Smooth muscle cell (in vitro differentiated cells): ENCODE results near the gene RPGRIP1L. TPM values are rescaled to one million over a fixed set of nuclear protein-coding genes. Genes with fewer than 3 reads are reported as not detected.
A peak's percentile ranks its signal among the peaks of the same experiment; 100 is the strongest.

Source experiments
- DNase-seq: peaks from one replicate; lab custom pipeline; 2025; ENCODE audit not compliant: unreplicated experiment; lab: John Stamatoyannopoulos, UW
- H2AFZ ChIP-seq: fragments of 200-600 bp; sonication (generic); 2 replicates; pipeline ENCODE4 v1.6.0; 2016; ENCODE audit warnings: antibody characterized with exemption, low read depth, mild to moderate bottlenecking
- H3F3A ChIP-seq: fragments of 200-600 bp; sonication (generic); 2 replicates; pipeline ENCODE4 v1.6.0; 2017; ENCODE audit warnings: antibody characterized with exemption, low read depth
- H3K27ac ChIP-seq: fragments of 200-600 bp; sonication (generic); 2 replicates; pipeline ENCODE4 v1.5.1; 2016; ENCODE audit warnings: low read depth, mild to moderate bottlenecking
- H3K27me3 ChIP-seq: fragments of 200-600 bp; sonication (generic); 2 replicates; pipeline ENCODE4 v1.6.1; 2016; ENCODE audit warnings: low read depth, mild to moderate bottlenecking
- H3K36me3 ChIP-seq: fragments of 200-600 bp; sonication (generic); 2 replicates; pipeline ENCODE4 v1.5.1; 2016; ENCODE audit warnings: low read depth
- H3K4me1 ChIP-seq: fragments of 200-600 bp; sonication (generic); 2 replicates; pipeline ENCODE4 v1.5.1; 2016; ENCODE audit warnings: low read depth
- H3K4me2 ChIP-seq: fragments of 200-600 bp; sonication (generic); 2 replicates; pipeline ENCODE4 v1.6.0; 2016; ENCODE audit warnings: mild to moderate bottlenecking
- H3K4me3 ChIP-seq: fragments of 200-600 bp; sonication (generic); 2 replicates; pipeline ENCODE4 v1.5.1; 2016; ENCODE audit warnings: mild to moderate bottlenecking
- H3K79me2 ChIP-seq: fragments of 200-600 bp; sonication (generic); 2 replicates; pipeline ENCODE4 v1.6.0; 2016; ENCODE audit warnings: low read depth, mild to moderate bottlenecking
- H3K9ac ChIP-seq: fragments of 200-600 bp; sonication (generic); 2 replicates; pipeline ENCODE4 v1.6.0; 2016; ENCODE audit warnings: low read depth
- H3K9me3 ChIP-seq: fragments of 200-600 bp; sonication (generic); replicated peaks from 2 replicates; pipeline ENCODE4 v1.5.1; 2016; ENCODE audit warnings: low read depth
- H4K20me1 ChIP-seq: fragments of 200-600 bp; sonication (generic); 2 replicates; pipeline ENCODE4 v1.6.0; 2016; ENCODE audit warnings: low read depth
- WGBS: methylation state at CpG from one replicate; pipeline ENCODE4 v1.1.7; 2016; ENCODE audit warnings: low lambda C conversion rate; 5-methylcytosine and 5-hydroxymethylcytosine counted together
- polyA plus RNA-seq: library from polyadenylated mRNA; unstranded; fragments of >200 nt; fragmentation: Nextera tagmentation; extraction: Ambion mirVana; gene quantifications from 2 replicates; pipeline ENCODE4 v1.2.1, GENCODE V29; 2016
- total RNA-seq: library from RNA; depleted of rRNA; stranded (reverse); fragments of >200 nt; gene quantifications from 2 replicates; pipeline ENCODE4 v1.2.3, GENCODE V29; 2014
- TF ChIP-seq, protein P1 (sequence below): fragments of 200-600 bp; sonication (generic); IDR thresholded peaks from 2 replicates; pipeline ENCODE4 v1.5.1; 2017; ENCODE audit warnings: borderline replicate concordance, mild to moderate bottlenecking, antibody characterized with exemption; ENCODE audit not compliant: insufficient read depth, poor library complexity, severe bottlenecking

Gene RPGRIP1L
- total and polyA plus RNA-seq, 2 experiments from 2014 or later, result 5.8 to 11.6 TPM

DNA sequence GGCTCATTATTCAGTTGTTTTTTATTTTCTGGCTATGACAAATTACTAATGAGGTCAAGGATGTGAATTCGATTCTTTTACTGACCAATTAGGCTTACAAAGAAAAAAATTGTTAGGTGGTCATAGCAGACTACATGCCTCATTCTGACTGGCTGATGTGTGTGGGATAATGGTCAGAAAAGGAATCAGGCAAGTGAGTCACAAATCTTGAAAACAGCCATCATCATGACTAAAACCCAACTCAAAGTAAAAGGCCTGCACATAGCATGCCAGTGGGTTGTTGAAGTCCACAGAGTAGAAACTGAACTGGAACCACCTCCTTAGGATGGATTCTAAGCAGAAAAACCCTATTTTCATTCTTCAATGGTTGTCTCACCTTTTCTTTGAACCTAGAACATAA lies 8.6 kb downstream of the RPGRIP1L start:
- Histone ChIP-seq H3K4me3 (no peak overlapping the region), H3K27ac (peak overlapping the region; percentile 81), H3K4me2 (peak overlapping the region; percentile 2), H3K27me3 (no peaks in the 10 kb centered on the region), H2AFZ (no peak overlapping the region), H3K4me1 (no peaks in the 10 kb centered on the region), H3K9me3 (no peaks in the 10 kb centered on the region), H3K79me2 (no peaks in the 10 kb centered on the region), H3F3A (peaks cover 6% of the 10 kb centered on the region), H3K36me3 (no peaks in the 10 kb centered on the region), H4K20me1 (no peaks in the 10 kb centered on the region), H3K9ac (peak overlapping the region; percentile 32)
- 59% methylated on average over 1 of the region's 1 CpG for WGBS
- TF ChIP-seq, protein P1, sequence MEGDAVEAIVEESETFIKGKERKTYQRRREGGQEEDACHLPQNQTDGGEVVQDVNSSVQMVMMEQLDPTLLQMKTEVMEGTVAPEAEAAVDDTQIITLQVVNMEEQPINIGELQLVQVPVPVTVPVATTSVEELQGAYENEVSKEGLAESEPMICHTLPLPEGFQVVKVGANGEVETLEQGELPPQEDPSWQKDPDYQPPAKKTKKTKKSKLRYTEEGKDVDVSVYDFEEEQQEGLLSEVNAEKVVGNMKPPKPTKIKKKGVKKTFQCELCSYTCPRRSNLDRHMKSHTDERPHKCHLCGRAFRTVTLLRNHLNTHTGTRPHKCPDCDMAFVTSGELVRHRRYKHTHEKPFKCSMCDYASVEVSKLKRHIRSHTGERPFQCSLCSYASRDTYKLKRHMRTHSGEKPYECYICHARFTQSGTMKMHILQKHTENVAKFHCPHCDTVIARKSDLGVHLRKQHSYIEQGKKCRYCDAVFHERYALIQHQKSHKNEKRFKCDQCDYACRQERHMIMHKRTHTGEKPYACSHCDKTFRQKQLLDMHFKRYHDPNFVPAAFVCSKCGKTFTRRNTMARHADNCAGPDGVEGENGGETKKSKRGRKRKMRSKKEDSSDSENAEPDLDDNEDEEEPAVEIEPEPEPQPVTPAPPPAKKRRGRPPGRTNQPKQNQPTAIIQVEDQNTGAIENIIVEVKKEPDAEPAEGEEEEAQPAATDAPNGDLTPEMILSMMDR, result no peak
- DNase-seq, result no peak

DNA sequence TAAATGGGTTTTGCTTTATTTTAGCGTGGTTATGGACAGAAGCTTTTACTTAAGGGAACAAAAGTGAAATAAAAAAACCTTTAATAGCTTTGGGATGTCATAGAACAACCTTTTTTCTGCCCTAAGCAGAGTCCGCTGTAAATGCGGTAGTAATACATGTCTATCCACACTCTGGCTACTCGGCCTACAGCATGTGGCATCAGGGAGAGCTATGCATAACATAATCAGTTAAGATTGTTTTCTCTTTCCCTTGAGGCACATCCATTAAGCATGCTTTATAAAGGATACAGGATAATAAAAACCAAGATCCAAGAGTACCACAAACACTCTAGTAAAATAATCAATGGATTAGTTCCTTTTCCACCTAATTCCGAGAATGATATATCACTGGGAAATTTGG lies 10.3 kb downstream of the RPGRIP1L start:
- Histone ChIP-seq H3F3A (peaks cover 6% of the 10 kb centered on the region), H3K79me2 (no peaks in the 10 kb centered on the region), H3K27me3 (no peaks in the 10 kb centered on the region), H3K4me3 (no peak overlapping the region), H3K9me3 (no peaks in the 10 kb centered on the region), H3K36me3 (no peaks in the 10 kb centered on the region), H3K27ac (no peak overlapping the region), H3K4me2 (no peak overlapping the region), H3K9ac (no peak overlapping the region), H2AFZ (no peak overlapping the region), H3K4me1 (no peaks in the 10 kb centered on the region), H4K20me1 (no peaks in the 10 kb centered on the region)
- no peak for DNase-seq
- TF ChIP-seq, protein P1, result no peak
- WGBS, result 94% methylated on average over 5 of the region's 5 CpGs

DNA sequence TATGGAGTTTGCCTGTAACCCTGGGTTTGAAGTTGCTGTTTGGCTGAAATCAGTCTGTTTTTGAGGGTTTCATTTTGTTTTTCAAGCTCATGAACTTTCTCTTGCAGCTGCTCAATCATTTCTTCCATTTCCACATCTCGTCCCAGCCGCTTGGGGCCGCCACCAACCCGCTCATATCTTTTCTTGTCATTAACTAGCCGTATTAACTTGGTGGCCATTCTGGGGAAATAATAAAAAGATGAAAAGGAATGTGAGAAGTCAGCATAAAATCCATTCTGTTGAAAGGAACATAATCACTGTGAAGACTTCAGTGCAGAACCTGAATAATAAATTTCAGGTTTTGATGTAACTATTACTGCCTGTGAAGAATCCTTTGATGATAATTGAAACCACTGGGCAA lies 11.5 kb downstream of the RPGRIP1L start:
- Histone ChIP-seq H2AFZ (no peak overlapping the region), H4K20me1 (no peaks in the 10 kb centered on the region), H3K9ac (no peak overlapping the region), H3K27ac (no peak overlapping the region), H3K4me3 (no peak overlapping the region), H3K36me3 (no peaks in the 10 kb centered on the region), H3K79me2 (no peaks in the 10 kb centered on the region), H3F3A (peaks cover 6% of the 10 kb centered on the region), H3K27me3 (no peaks in the 10 kb centered on the region), H3K4me1 (no peaks in the 10 kb centered on the region), H3K9me3 (no peaks in the 10 kb centered on the region), H3K4me2 (no peak overlapping the region)
- TF ChIP-seq, protein P1, result peak; percentile 46
- DNase-seq, result no peak
- WGBS, result 53% methylated on average over 5 of the region's 5 CpGs

DNA sequence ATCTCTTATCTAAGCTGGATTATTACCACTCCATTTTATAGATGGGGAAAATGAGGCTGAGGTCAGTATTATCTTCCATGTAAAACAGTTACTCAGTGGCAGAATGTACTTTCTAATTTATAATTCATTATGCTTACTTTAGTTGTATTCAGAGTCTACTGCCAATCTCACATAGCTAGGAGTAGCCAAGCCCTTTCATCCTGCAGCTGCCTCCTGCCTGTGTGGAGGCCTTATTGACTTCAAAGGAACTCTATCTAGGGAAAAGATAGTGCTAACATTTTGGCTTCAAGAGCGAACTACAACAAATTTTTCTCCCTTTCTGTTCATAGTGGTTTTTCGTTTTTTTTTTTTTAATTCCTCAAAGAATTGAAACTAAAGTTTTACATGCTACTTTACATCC lies 12.9 kb downstream of the RPGRIP1L start:
- no peak overlapping the region for H3K4me2 ChIP-seq
- H3K4me3 ChIP-seq, result no peak overlapping the region
- no peaks in the 10 kb centered on the region for H3K4me1 ChIP-seq
- no peaks in the 10 kb centered on the region for H3K27me3 ChIP-seq
- peaks cover 4% of the 10 kb centered on the region for H3K9me3 ChIP-seq
- WGBS, result 90% methylated on average over 2 of the region's 2 CpGs
- H2AFZ ChIP-seq, result no peak overlapping the region
- H3K79me2 ChIP-seq, result no peaks in the 10 kb centered on the region
- H3K9ac ChIP-seq, result no peak overlapping the region
- H3K27ac ChIP-seq, result no peak overlapping the region
- H3F3A ChIP-seq, result no peaks in the 10 kb centered on the region
- H4K20me1 ChIP-seq, result no peaks in the 10 kb centered on the region
- no peak for DNase-seq
- TF ChIP-seq, protein P1, result no peak
- peaks cover 9% of the 10 kb centered on the region for H3K36me3 ChIP-seq
